Astrocyte of the hippocampus (primary cell): ENCODE results near the gene TTC34.
A peak's percentile ranks its signal among the peaks of the same experiment; 100 is the strongest.
"Not testable (repeated sequence)": the region's sequence is repeated elsewhere in the genome, so short reads cannot be mapped to it uniquely, and the experiment has no call there.

ENCODE experiments used
- DNase-seq: peaks from one replicate; pipeline ENCODE4 v3.0.0; 2011; ENCODE audit warnings: low read depth, low spot score

Gene TTC34

DNA sequence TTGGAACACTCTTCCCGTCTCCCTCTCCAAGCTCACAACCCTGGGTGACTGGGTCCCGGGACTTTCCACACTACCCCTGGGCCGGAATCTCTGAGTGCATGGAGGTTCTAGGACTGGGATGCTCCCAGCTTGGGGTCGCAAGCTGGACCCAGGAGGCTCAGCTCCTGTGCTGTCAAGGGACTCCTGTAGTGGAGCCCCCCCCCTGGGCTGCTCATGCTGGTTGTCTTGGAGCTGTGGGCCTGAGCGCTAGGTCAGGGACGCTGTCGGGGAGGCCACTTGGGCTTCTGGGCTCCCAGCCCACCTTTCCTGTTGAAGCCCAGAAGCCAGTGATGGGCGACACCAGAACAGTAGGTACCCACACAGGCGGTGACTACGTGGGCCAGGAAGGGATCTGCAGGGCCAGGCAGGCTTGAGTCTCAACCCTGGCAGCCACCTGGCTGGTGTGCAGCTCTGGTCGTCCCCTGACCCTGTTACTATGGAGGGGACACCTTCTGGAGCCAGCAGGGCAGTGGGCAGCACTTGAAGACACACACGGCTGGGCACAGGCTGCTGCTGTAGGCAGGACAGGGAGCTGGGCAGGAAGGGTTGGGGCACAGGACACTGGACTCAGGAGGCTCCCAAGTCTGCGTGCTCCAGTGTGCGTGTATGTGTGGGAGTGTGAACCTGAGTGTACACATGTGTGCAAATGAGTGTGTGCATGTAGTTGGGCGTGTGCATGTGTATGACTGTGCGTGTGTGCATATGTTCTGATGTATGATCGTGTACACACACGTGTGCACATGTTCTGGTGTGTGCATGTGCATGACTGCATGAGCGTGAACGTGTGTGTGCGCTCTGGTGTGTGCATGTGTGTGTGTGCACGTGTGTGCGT lies 171.6 kb downstream of the TTC34 start:
- DNase-seq: no peak

GRCh38 chr1:2628933-2629626 lies 172.4 kb downstream of the TTC34 start:
- no peak for DNase-seq

DNA sequence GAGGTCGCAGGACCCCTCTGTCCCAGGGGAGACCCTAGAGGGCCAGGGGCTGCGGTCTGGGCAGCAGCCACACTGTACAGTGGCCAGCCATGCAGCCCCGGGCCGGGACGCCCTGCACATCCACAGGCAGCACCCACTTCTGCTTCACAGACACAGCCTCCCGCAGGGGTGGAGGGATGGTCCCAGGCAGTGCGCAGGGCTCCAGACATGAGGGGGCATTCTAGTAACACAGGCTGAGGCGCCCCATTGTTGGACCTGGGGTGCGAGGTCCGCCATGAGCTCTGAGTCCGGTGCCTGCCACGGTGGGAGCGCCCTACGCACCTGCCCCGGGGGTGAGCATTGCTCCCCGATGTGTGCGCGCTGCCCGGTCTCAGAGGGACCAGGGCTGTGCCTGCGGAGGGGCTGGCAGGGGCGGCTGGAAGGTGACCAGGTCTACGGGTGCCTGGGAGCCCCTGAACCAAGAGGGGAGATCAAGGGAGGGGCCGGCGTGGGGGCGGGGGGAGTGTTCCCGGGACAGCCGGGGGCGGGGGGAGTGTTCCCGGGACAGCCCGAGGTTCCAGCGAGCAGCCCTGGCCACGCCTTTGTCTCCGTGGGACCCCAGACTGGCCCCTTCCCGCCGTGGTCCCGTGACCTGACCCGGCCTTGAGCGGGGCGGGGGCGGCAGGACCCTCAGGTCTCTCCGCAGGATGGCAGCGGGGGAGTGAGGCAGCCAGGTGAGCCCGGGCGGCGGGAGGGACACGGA lies 173.1 kb downstream of the TTC34 start:
- no peak for DNase-seq

DNA sequence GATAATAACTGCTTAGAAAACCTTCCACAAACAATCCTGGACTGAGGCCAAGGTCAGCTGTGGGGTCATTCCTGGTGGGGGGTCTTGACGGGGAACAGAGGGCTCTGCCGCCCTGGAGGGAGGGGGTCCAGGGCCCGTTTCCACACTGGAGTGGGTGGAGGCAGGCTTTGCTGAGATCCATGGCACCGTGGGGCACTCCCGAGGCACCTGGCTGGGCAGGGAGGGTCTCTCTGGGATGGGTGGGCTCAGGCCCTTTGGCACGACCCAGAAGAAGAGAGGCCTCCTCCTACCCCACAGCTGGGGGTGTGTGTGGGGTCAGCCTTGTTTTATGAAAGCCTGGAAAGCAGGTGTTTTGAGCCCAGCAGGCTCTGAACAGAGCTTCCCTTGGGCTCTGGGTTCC lies 173.7 kb downstream of the TTC34 start:
- no peak for DNase-seq

GRCh38 chr1:2625748-2626147 lies 175.7 kb downstream of the TTC34 start:
- not testable (repeated sequence) for DNase-seq

GRCh38 chr1:2625311-2625710 lies 176.2 kb downstream of the TTC34 start:
- no peak for DNase-seq

- no peak for DNase-seq
Observed at GRCh38 chr1:2624735-2625300, 176.7 kb downstream of the TTC34 start.

- DNase-seq: no peak
Observed at GRCh38 chr1:2623571-2624337, 177.7 kb downstream of the TTC34 start.

DNA sequence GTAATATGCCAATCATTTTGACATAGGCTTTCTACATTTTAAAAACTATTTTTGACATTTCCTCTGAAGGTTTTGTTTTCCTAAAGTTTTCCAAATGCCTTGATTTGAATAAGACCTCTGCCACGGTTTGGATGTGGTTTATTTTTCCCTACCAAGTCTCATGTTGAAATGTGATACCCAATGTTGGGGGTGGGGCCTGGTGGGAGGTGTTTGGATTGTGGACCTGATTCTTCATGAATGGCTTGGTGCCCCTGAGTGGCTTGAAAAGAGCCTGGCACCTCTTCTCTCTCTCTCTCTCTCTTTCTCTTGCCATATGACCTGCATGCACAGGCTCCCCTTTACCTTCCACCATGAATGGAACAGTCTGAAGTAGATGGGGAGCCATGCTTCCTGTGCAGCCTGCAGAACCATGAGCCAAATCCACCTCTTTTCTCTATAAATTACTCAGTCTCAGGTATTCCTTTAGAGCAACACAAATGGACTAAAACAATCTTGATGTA lies 183.5 kb downstream of the TTC34 start:
- DNase-seq: no peak

DNA sequence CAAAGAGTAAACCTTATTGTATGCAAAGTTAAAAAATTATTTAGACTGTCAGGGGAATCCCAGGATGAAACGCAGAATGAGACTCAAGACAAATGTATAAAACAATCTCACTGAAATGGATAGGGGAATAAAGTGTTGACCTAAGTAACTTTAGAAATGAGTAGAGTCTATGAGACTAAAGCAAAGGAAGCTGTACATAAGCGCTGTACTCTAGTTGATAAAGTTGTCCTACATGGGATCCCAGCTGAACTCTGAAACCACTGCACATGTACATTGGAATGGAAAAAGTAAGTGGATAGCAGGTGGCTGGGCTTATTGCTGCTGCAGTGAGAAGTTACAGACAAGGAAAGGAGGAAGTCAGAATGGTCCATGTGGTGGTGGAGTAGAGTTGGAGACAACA lies 187.3 kb downstream of the TTC34 start:
- DNase-seq: no peak

GRCh38 chr1:2612591-2613365 lies 188.7 kb downstream of the TTC34 start:
- DNase-seq: no peak

GRCh38 chr1:2611621-2612437 lies 189.7 kb downstream of the TTC34 start:
- no peak for DNase-seq

DNA sequence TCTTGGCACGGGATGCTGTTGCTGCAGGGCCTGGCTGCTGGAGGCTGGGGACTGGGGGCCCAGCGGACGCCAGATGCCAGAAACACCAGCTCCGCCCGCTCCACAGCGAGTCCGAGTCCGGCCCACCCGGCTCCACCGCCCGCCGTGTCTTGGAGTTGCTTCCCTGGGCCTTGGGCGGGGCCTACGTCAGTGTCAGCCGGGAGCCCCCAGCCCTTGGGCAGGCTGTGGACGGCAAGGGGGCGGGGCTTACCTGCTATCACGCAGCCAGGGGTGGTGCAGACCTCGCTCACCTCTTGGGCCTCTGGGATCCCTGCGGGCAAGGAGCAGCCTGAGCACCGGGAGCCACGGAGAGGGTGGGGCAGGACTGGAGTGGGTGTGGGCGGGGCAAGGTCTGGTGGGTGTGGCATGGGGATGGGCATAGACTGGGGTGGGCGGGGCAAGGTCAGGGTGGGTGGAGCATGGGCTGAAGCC lies 190.4 kb downstream of the TTC34 start:
- peak; percentile 49 for DNase-seq

GRCh38 chr1:2610036-2610959 lies 191.2 kb downstream of the TTC34 start:
- DNase-seq: peak; percentile 49

GRCh38 chr1:2609319-2610035 lies 192.0 kb downstream of the TTC34 start:
- DNase-seq: no peak

DNA sequence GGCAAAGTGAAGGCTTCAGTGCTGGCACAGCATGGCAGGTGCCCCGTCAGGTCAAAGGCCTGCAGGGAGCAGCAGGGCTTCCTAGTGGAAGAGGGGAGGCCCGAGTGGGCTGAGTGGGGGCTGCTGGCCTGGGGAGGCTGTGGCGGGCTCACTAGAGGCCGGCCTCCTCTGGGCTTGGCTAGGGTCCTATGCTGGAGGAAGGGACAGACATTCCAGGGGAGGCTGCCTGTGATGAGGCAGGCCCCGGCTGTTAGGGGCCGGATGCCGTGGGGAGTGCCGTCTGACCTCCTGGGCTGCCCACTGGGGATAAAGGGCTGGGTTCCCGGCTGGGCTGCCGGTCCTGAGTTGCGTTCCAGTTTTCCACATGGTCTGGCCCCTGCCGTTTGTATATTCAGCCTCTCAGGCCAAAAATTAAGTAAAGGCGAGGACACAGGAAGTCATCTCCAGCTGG lies 193.8 kb downstream of the TTC34 start:
- no peak for DNase-seq

DNA sequence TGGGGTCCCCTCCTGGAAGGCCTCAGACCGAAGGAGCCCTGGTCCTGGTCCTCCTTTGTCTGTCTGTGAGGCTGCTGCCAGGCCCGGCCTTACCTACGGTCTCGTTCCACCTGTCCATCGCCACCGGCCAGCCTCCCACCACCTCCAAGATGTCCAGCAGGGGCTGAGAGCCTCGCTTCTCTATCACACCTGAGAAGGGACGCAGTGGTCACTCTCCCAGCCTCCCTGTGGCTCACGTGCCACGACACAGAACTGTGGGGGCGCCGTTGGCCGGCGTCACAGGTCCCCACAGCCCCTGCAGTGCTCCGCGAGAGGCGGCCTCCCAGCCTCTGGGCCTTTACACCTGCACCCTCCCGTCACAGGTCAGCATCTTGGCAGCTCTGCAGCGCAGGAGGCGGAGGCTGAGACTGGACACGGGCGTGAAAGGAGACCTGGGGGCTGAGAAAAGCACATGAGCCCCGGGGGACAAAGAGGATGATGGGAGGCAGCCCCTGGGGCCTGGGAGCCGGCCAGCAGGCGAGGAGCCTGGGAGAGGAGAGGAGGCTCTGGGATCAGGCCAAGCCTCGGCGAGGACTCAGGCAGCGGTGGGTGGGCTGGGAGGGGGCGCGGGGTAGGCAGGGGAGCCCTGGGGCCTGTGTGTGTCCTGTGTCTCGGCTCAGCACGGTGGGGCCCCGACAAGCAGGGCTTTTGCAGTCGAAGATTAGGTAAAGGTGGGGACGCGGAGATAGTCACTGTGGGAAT lies 194.4 kb downstream of the TTC34 start:
- DNase-seq: no peak
